SK-N-SH (cell line): ENCODE data around the gene DOHH. TPM values are rescaled to one million over a fixed set of nuclear protein-coding genes. Genes with fewer than 3 reads are reported as not detected.

Source experiments
- CTCF ChIA-PET: fragments of 300-600, 350-600 bp; formaldehyde crosslinking; extraction: SDS; loops from one replicate; lab custom pipeline; 2021; lab: Yijun Ruan, JAX
- POLR2A ChIA-PET: fragments of 350-600 bp; sonication (Branson Sonifier 250); formaldehyde crosslinking; extraction: SDS; loops from one replicate; lab custom pipeline; 2020; ENCODE audit warnings: antibody characterized with exemption, inconsistent platforms; lab: Yijun Ruan, JAX
- DNase-seq: peaks from one replicate; pipeline ENCODE4 v3.0.0; 2012
- H2AFZ ChIP-seq: fragments of 200-600 bp; sonication (generic); 2 replicates; pipeline ENCODE4 v1.8.1; 2016; ENCODE audit warnings: antibody characterized with exemption, mild to moderate bottlenecking, low read depth
- H3F3A ChIP-seq: fragments of 200-600 bp; sonication (generic); replicated peaks from 2 replicates; pipeline ENCODE3; 2016; ENCODE audit warnings: antibody characterized with exemption, mild to moderate bottlenecking; ENCODE audit not compliant: insufficient read depth
- H3K27ac ChIP-seq, 2 experiments: fragments of 200-500 bp in 1 of 2; fragments of 200-600 bp in 1 of 2; sonication (Bioruptor generic) in 1 of 2; sonication (generic), shearing (Covaris generic) in 1 of 2; 2 replicates each; pipeline versions ENCODE4 v1.5.1 to v1.6.1; 2014 to 2016; ENCODE audit warnings: low read depth in 2 of 2, inconsistent platforms in 1 of 2, low read length in 1 of 2, mild to moderate bottlenecking in 1 of 2, mixed read lengths in 1 of 2
- H3K27me3 ChIP-seq: fragments of 200-600 bp; sonication (generic), shearing (Covaris generic); 2 replicates; pipeline ENCODE4 v1.6.1; 2016; ENCODE audit warnings: mixed run types; ENCODE audit not compliant: insufficient read depth
- H3K36me3 ChIP-seq, 2 experiments: fragments of 200-500 bp in 1 of 2; fragments of 200-600 bp in 1 of 2; sonication (Bioruptor generic) in 1 of 2; sonication (generic) in 1 of 2; replicated peaks in 1 of 2; 2 replicates each; pipeline versions ENCODE3 to v1.5.1; 2014 to 2016; ENCODE audit warnings: low read length in 1 of 2, mild to moderate bottlenecking in 1 of 2; ENCODE audit not compliant: insufficient read depth in 2 of 2, control insufficient read depth in 1 of 2
- H3K4me1 ChIP-seq, 2 experiments: fragments of 200-500 bp in 1 of 2; fragments of 200-600 bp in 1 of 2; sonication (Bioruptor generic) in 1 of 2; sonication (generic), shearing (Covaris generic) in 1 of 2; 2 replicates each; pipeline versions ENCODE4 v1.5.1 to v1.6.1; 2014 to 2016; ENCODE audit warnings: low read depth in 1 of 2, low read length in 1 of 2, mixed run types in 1 of 2; ENCODE audit not compliant: insufficient read depth in 2 of 2, control insufficient read depth in 1 of 2
- H3K4me2 ChIP-seq: fragments of 200-600 bp; sonication (generic), shearing (Covaris generic); 2 replicates; pipeline ENCODE4 v1.6.1; 2017; ENCODE audit warnings: mixed run types
- H3K4me3 ChIP-seq, 2 experiments: fragments of 200-500 bp in 1 of 2; fragments of 200-600 bp in 1 of 2; sonication (Bioruptor generic) in 1 of 2; sonication (generic), shearing (Covaris generic) in 1 of 2; 2 replicates each; pipeline versions ENCODE4 v1.5.1 to v1.8.1; 2014 to 2016; ENCODE audit warnings: low read depth in 2 of 2, inconsistent platforms in 1 of 2, low read length in 1 of 2, mild to moderate bottlenecking in 1 of 2, mixed read lengths in 1 of 2, moderate library complexity in 1 of 2
- H3K79me2 ChIP-seq: fragments of 200-600 bp; sonication (generic); 2 replicates; pipeline ENCODE4 v1.8.1; 2017; ENCODE audit warnings: mild to moderate bottlenecking; ENCODE audit not compliant: insufficient read depth
- H3K9ac ChIP-seq: fragments of 200-600 bp; sonication (generic); 2 replicates; pipeline ENCODE4 v1.6.1; 2017; ENCODE audit warnings: mixed run types
- H3K9me2 ChIP-seq: fragments of 200-600 bp; sonication (generic); 2 replicates; pipeline ENCODE4 v1.6.1; 2017; ENCODE audit warnings: mixed run types
- H3K9me3 ChIP-seq: fragments of 200-600 bp; sonication (generic); 2 replicates; pipeline ENCODE4 v1.6.1; 2017; ENCODE audit warnings: mixed run types, mild to moderate bottlenecking, moderate library complexity
- H4K20me1 ChIP-seq: fragments of 200-600 bp; sonication (generic); 2 replicates; pipeline ENCODE4 v1.6.1; 2017; ENCODE audit warnings: mild to moderate bottlenecking, mixed run types; ENCODE audit not compliant: insufficient read depth
- EP300 ChIP-seq, 2 experiments: IDR thresholded peaks; 2 replicates each; pipeline versions ENCODE4 v1.4.0 to v1.6.1; 2012; ENCODE audit warnings: borderline replicate concordance in 1 of 2, low read depth in 1 of 2, low read length in 1 of 2
- EZH2phosphoT487 ChIP-seq: fragments of 200-600 bp; sonication (generic); IDR thresholded peaks from 2 replicates; pipeline ENCODE4 v1.6.1; 2017; ENCODE audit warnings: low read depth, mixed run types, mild to moderate bottlenecking, antibody characterized with exemption, moderate library complexity, borderline replicate concordance
- FOSL2 ChIP-seq: IDR thresholded peaks from 2 replicates; pipeline ENCODE4 v1.4.0; 2012; ENCODE audit warnings: low read depth, mild to moderate bottlenecking, moderate library complexity, borderline replicate concordance
- GATA2 ChIP-seq: sonication (generic); formaldehyde crosslinking; IDR thresholded peaks from 2 replicates; pipeline ENCODE4 v1.5.0; 2020; ENCODE audit warnings: mild to moderate bottlenecking, missing genetic modification reagents
- MEF2A ChIP-seq: IDR thresholded peaks from 2 replicates; pipeline ENCODE4 v1.4.0; 2012; ENCODE audit warnings: low read depth, borderline replicate concordance
- MXI1 ChIP-seq: IDR thresholded peaks from 2 replicates; pipeline ENCODE4 v1.6.1; 2012; ENCODE audit warnings: mild to moderate bottlenecking, low read depth, low read length, improper control_type of control experiment
- NFIC ChIP-seq: IDR thresholded peaks from 2 replicates; pipeline ENCODE4 v1.4.0; 2012; ENCODE audit warnings: borderline replicate concordance
- NRF1 ChIP-seq: IDR thresholded peaks from 2 replicates; pipeline ENCODE4 v1.6.1; 2012; ENCODE audit warnings: low read depth, mild to moderate bottlenecking, low read length
- RCOR1 ChIP-seq: fragments of 150-350 bp; IDR thresholded peaks from 2 replicates; pipeline ENCODE4 v1.6.1; 2017; ENCODE audit warnings: antibody characterized with exemption, low read length
- RFX5 ChIP-seq: IDR thresholded peaks from 2 replicates; pipeline ENCODE4 v1.6.1; 2012; ENCODE audit warnings: mild to moderate bottlenecking, improper control_type of control experiment, low read length
- RXRA ChIP-seq: IDR thresholded peaks from 2 replicates; pipeline ENCODE4 v1.4.0; 2012; ENCODE audit warnings: low read depth, mild to moderate bottlenecking, borderline replicate concordance
- SIN3A ChIP-seq: IDR thresholded peaks from 2 replicates; pipeline ENCODE4 v1.6.1; 2012; ENCODE audit warnings: low read depth, mild to moderate bottlenecking, low read length, moderate library complexity, borderline replicate concordance
- SMC3 ChIP-seq: IDR thresholded peaks from 2 replicates; pipeline ENCODE4 v1.6.1; 2012; ENCODE audit warnings: low read depth, low read length, improper control_type of control experiment
- TAF1 ChIP-seq: IDR thresholded peaks from 2 replicates; pipeline ENCODE4 v1.6.1; 2012; ENCODE audit warnings: low read depth, mild to moderate bottlenecking, low read length, moderate library complexity, borderline replicate concordance
- TCF12 ChIP-seq: IDR thresholded peaks from 2 replicates; pipeline ENCODE4 v1.4.0; 2012
- TEAD4 ChIP-seq: IDR thresholded peaks from 2 replicates; pipeline ENCODE4 v1.4.0; 2012; ENCODE audit warnings: mild to moderate bottlenecking, borderline replicate concordance; ENCODE audit not compliant: insufficient read depth
- USF1 ChIP-seq: IDR thresholded peaks from 2 replicates; pipeline ENCODE4 v1.4.0; 2012; ENCODE audit warnings: low read depth, borderline replicate concordance
- YY1 ChIP-seq: IDR thresholded peaks from 2 replicates; pipeline ENCODE4 v1.4.0; 2012; ENCODE audit warnings: low read depth, mild to moderate bottlenecking
- WGBS: methylation state at CpG from one replicate; pipeline ENCODE4 v1.1.6; 2017; ENCODE audit warnings: low lambda C conversion rate; 5-methylcytosine and 5-hydroxymethylcytosine counted together
- polyA plus RNA-seq, 3 experiments: library from polyadenylated mRNA; depleted of rRNA; stranded (reverse); fragments of >200 nt; gene quantifications; 2 replicates each; pipeline ENCODE4 v1.2.3, GENCODE V29; 2012
- TF ChIP-seq, protein P1 (sequence below): IDR thresholded peaks from 2 replicates; pipeline ENCODE4 v1.4.0; 2012; ENCODE audit warnings: low read depth
- TF ChIP-seq, protein P2 (sequence below): fragments of 200-600 bp; sonication (generic); IDR thresholded peaks from 2 replicates; pipeline ENCODE4 v1.6.1; 2017; ENCODE audit warnings: antibody characterized with exemption, mild to moderate bottlenecking, moderate library complexity
- TF ChIP-seq, protein P3 (sequence below): fragments of 150-350 bp; IDR thresholded peaks from 2 replicates; pipeline ENCODE4 v1.6.1; 2016; ENCODE audit warnings: mild to moderate bottlenecking, low read depth, low read length

DOHH gene
- polyA plus RNA-seq, 1 of the 3 experiments (the other 2 are of a cell fraction): 14.3 TPM

DNA sequence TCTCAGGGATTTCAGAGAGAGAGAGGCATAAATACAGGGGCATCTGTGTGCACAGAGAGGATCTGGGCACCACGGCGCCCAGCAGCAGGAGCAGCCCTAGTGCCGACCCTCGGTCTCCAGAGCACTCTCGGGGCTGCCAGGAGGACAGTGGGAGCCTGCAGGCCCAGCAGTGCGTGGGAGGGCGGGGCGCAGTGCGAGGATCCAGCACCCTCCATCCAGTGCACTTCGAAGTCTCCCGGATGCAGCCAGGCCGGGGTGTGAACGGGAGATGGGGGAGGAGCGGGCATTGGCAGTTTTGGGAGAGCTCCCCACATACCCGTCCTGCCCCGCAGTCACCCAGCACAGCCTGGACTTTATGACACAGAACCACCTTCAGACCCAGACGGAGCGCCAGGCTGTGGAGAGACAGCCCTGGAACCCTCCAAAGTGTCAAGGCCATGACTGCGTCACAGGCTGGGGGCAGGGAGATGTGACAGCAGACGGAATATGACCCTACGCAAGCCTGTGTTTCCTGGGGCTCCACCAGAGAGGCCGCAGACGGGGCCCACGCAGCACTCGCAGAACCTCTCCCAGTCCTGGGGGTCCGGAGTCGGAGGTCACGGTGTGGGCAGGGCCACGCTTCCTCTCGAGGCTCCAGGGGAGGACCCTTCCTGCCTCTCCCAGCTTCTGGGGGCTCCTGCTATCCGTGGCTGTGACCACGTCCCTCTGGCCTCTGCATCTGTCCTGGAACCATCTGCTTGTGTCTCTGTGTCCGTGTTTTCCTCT is 23.8 kb upstream of the DOHH start:
- H3K9me2 ChIP-seq: no peaks in the 10 kb centered on the region
- H3K9me3 ChIP-seq: no peaks in the 10 kb centered on the region
- ChIA-PET POLR2A (no interaction called here), CTCF (no interaction called here)
- 97% methylated on average over 16 of the region's 33 CpGs for WGBS
- H3F3A ChIP-seq: no peaks in the 10 kb centered on the region
- H3K4me1 ChIP-seq: peaks cover 0 to 13% of the 10 kb centered on the region in 2 experiments; a peak in 1 of 4 replicates
- no peak for DNase-seq
- no peak overlapping the region for H3K4me2 ChIP-seq
- no peak overlapping the region for H3K27ac ChIP-seq
- H3K27me3 ChIP-seq: no peaks in the 10 kb centered on the region
- H4K20me1 ChIP-seq: peaks cover 46% of the 10 kb centered on the region
- no peak overlapping the region for H3K4me3 ChIP-seq
- no peak overlapping the region for H2AFZ ChIP-seq
- no peak overlapping the region for H3K9ac ChIP-seq
- peaks cover 47% of the 10 kb centered on the region for H3K79me2 ChIP-seq
- H3K36me3 ChIP-seq: peaks cover 11 to 35% of the 10 kb centered on the region in 2 experiments
- no peak for TF ChIP-seq YY1
- no peak for TF ChIP-seq TCF12
- no peak for TF ChIP-seq TAF1
- TF ChIP-seq FOSL2: no peak
- no peak for TF ChIP-seq RXRA
- no peak for TF ChIP-seq SIN3A
- TF ChIP-seq, protein P1, sequence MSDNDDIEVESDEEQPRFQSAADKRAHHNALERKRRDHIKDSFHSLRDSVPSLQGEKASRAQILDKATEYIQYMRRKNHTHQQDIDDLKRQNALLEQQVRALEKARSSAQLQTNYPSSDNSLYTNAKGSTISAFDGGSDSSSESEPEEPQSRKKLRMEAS: no peak
- TF ChIP-seq SMC3: no peak
- TF ChIP-seq, protein P2, sequence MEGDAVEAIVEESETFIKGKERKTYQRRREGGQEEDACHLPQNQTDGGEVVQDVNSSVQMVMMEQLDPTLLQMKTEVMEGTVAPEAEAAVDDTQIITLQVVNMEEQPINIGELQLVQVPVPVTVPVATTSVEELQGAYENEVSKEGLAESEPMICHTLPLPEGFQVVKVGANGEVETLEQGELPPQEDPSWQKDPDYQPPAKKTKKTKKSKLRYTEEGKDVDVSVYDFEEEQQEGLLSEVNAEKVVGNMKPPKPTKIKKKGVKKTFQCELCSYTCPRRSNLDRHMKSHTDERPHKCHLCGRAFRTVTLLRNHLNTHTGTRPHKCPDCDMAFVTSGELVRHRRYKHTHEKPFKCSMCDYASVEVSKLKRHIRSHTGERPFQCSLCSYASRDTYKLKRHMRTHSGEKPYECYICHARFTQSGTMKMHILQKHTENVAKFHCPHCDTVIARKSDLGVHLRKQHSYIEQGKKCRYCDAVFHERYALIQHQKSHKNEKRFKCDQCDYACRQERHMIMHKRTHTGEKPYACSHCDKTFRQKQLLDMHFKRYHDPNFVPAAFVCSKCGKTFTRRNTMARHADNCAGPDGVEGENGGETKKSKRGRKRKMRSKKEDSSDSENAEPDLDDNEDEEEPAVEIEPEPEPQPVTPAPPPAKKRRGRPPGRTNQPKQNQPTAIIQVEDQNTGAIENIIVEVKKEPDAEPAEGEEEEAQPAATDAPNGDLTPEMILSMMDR: no peak
- no peak for TF ChIP-seq NRF1
- no peak for TF ChIP-seq EZH2phosphoT487
- TF ChIP-seq GATA2: no peak
- TF ChIP-seq RFX5: no peak
- no peak for TF ChIP-seq NFIC
- no peak for TF ChIP-seq EP300 (IDR thresholded peaks at IDR 0.05; ENCODE audit: borderline replicate concordance in 1 of 2, low read depth in 1 of 2, low read length in 1 of 2)

DNA sequence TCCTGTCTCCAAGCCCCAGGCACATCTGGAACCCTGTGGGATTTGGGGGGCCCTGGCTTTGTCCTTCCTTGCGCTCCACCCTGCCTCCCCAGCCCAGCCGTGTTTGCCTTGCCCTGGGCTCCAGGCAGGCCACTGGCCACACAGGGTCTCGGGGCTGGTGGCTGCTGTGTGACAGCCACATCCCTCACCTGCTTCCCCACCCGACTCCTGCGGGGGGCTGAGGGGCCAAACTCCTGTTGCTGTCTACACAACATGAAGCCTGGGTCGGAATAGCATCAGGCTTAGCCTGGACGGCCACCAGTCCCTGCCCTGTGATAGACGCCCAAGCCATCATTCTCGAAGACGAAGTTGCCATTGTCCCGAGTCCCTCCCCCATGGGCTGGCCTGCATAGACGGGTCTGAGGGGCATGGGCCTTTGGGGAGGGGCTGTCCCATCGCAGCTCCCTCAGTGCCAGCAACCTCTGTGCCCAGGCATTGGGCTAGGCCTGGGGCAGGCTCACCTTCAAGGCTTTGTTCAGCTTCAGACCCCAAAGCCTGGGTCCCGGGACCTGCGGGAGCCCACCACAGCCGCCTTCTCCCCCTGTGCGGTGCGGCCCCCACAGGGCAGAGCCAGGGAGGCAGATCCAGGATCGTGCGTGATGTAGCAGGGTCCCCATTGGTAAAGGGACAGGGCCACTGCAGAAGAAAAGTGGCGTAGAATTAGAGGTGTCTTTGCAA is 23.0 kb upstream of the DOHH start:
- 98% methylated on average over 12 of the region's 21 CpGs for WGBS
- H3K4me3 ChIP-seq: no peak overlapping the region
- peaks cover 0 to 13% of the 10 kb centered on the region in 2 experiments; a peak in 1 of 4 replicates for H3K4me1 ChIP-seq
- peaks cover 54% of the 10 kb centered on the region for H4K20me1 ChIP-seq
- ChIA-PET POLR2A (no interaction called here), CTCF (no interaction called here)
- no peaks in the 10 kb centered on the region for H3F3A ChIP-seq
- no peak overlapping the region for H2AFZ ChIP-seq
- no peak overlapping the region for H3K4me2 ChIP-seq
- H3K27ac ChIP-seq: no peak overlapping the region
- H3K36me3 ChIP-seq: peaks cover 11 to 35% of the 10 kb centered on the region in 2 experiments
- peaks cover 55% of the 10 kb centered on the region for H3K79me2 ChIP-seq
- no peak overlapping the region for H3K9ac ChIP-seq
- H3K9me2 ChIP-seq: no peaks in the 10 kb centered on the region
- H3K9me3 ChIP-seq: no peaks in the 10 kb centered on the region
- H3K27me3 ChIP-seq: no peaks in the 10 kb centered on the region
- no peak for DNase-seq
- TF ChIP-seq NRF1 (no peak), MXI1 (no peak), NFIC (no peak), EP300 (IDR thresholded peaks at IDR 0.05; ENCODE audit: borderline replicate concordance in 1 of 2, low read depth in 1 of 2, low read length in 1 of 2) (no peak), RXRA (no peak), TAF1 (no peak), USF1 (no peak), RCOR1 (no peak), TEAD4 (no peak), MEF2A (no peak)
- TF ChIP-seq, protein P1: no peak
- TF ChIP-seq, protein P3, sequence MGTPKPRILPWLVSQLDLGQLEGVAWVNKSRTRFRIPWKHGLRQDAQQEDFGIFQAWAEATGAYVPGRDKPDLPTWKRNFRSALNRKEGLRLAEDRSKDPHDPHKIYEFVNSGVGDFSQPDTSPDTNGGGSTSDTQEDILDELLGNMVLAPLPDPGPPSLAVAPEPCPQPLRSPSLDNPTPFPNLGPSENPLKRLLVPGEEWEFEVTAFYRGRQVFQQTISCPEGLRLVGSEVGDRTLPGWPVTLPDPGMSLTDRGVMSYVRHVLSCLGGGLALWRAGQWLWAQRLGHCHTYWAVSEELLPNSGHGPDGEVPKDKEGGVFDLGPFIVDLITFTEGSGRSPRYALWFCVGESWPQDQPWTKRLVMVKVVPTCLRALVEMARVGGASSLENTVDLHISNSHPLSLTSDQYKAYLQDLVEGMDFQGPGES: no peak
